Measurements from ENCODE around the gene CHST11. TPM values are rescaled to one million over a fixed set of nuclear protein-coding genes. Genes with fewer than 3 reads are reported as not detected.

Gene CHST11
- total RNA-seq, 1 experiment from 2014 or later, result 1.1 TPM

- Histone ChIP-seq H3K36me3 (ENCODE audit: insufficient read depth, low read length, poor library complexity, severe bottlenecking) (no peaks in the 10 kb centered on the region), H3K27ac (ENCODE audit: low read depth, low read length, poor library complexity, severe bottlenecking) (no peak overlapping the region), H3K4me3 (ENCODE audit: low read depth, low read length, poor library complexity, severe bottlenecking) (no peak overlapping the region), H3K4me1 (ENCODE audit: insufficient read depth, low read length, poor library complexity, severe bottlenecking) (no peaks in the 10 kb centered on the region), H3K27me3 (replicated peaks; ENCODE audit: insufficient read depth, low read depth, low read length, poor library complexity) (no peaks in the 10 kb centered on the region), H3K9me3 (ENCODE audit: low read depth, low read length, poor library complexity, severe bottlenecking) (no peaks in the 10 kb centered on the region)
- no peak for TF ChIP-seq EZH2 (IDR thresholded peaks at IDR 0.05; ENCODE audit: borderline replicate concordance, low read depth, low read length, poor library complexity, severe bottlenecking)
- TF ChIP-seq CTCF (conservative IDR thresholded peaks at IDR 0.05; ENCODE audit: low read depth, low read length), result no peak
- intact Hi-C loops (cut with micrococcal nuclease; ENCODE audit: unreplicated experiment), result loop anchor here (10.0 kb wide), 1 partner anchor 450 kb away; no protein-coding TSS in a partner anchor
- BruUV-seq (replicated peaks), result no TSS peak
- ChIA-PET CTCF (no interaction called here), POLR2A (ENCODE audit: low non-redundant PET) (no interaction called here)
- no peak for DNase-seq (ENCODE audit: low spot score)
Observed at GRCh38 chr12:104654665-104655609, 198.2 kb downstream of the CHST11 start.

DNA sequence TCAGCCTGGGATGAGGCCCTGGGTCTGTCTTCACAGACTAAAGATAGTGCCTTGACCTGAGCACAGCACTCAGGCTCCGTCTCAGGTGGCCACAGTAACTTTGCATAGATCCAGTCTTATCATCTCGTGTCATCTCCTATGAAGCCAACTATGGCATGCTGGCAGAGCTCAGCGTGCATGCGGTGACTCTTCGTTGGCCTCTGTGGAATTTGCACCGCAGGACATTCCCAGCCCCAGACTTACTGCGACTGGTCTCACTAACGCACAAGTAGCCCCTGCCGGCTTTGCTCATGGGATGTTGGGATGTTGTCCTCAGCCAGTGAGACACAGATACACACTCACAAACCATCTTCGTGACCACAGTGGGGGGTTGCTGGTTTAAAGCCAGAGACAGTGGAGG lies 199.6 kb downstream of the CHST11 start:
- intact Hi-C loops (cut with micrococcal nuclease; ENCODE audit: unreplicated experiment), result loop anchor here (10.0 kb wide), 1 partner anchor 452 kb away; no protein-coding TSS in a partner anchor
- no peak overlapping the region for H3K4me3 ChIP-seq (ENCODE audit: low read depth, low read length, poor library complexity, severe bottlenecking)
- H3K27ac ChIP-seq (ENCODE audit: low read depth, low read length, poor library complexity, severe bottlenecking), result no peak overlapping the region
- TF ChIP-seq EZH2 (IDR thresholded peaks at IDR 0.05; ENCODE audit: borderline replicate concordance, low read depth, low read length, poor library complexity, severe bottlenecking) (no peak), CTCF (conservative IDR thresholded peaks at IDR 0.05; ENCODE audit: low read depth, low read length) (no peak)
- H3K27me3 ChIP-seq (replicated peaks; ENCODE audit: insufficient read depth, low read depth, low read length, poor library complexity), result no peaks in the 10 kb centered on the region
- no peak for DNase-seq (ENCODE audit: low spot score)
- no peaks in the 10 kb centered on the region for H3K36me3 ChIP-seq (ENCODE audit: insufficient read depth, low read length, poor library complexity, severe bottlenecking)
- ChIA-PET POLR2A (ENCODE audit: low non-redundant PET) (no interaction called here), CTCF (no interaction called here)
- H3K9me3 ChIP-seq (ENCODE audit: low read depth, low read length, poor library complexity, severe bottlenecking), result no peaks in the 10 kb centered on the region
- no TSS peak for BruUV-seq (replicated peaks)
- H3K4me1 ChIP-seq (ENCODE audit: insufficient read depth, low read length, poor library complexity, severe bottlenecking), result no peaks in the 10 kb centered on the region

DNA sequence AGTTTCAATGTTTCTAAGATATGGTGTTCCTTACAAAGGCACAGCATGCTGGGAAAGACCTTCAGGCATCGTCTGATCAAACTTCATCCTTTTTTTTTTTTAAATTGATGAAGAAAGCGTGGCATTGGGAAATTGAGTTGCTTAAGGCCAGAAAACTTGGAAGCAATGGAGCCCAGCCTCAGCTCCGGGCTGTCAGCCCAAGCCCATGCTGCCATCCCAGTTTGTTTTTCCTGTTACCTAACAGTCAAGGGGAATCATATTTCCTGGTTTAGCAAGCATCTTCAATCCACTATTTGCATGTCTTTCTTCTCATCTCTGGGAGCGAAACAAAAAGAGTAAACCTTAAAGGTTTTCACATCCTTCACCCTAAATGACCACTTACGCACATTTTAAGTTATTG lies 200.2 kb downstream of the CHST11 start:
- BruUV-seq (replicated peaks), result no TSS peak
- TF ChIP-seq EZH2 (IDR thresholded peaks at IDR 0.05; ENCODE audit: borderline replicate concordance, low read depth, low read length, poor library complexity, severe bottlenecking) (no peak), CTCF (conservative IDR thresholded peaks at IDR 0.05; ENCODE audit: low read depth, low read length) (no peak)
- intact Hi-C loops (cut with micrococcal nuclease; ENCODE audit: unreplicated experiment), result loop anchor here (10.0 kb wide), 1 partner anchor 452 kb away; no protein-coding TSS in a partner anchor
- Histone ChIP-seq H3K27me3 (replicated peaks; ENCODE audit: insufficient read depth, low read depth, low read length, poor library complexity) (no peaks in the 10 kb centered on the region), H3K27ac (ENCODE audit: low read depth, low read length, poor library complexity, severe bottlenecking) (no peak overlapping the region), H3K4me1 (ENCODE audit: insufficient read depth, low read length, poor library complexity, severe bottlenecking) (no peaks in the 10 kb centered on the region), H3K9me3 (ENCODE audit: low read depth, low read length, poor library complexity, severe bottlenecking) (no peaks in the 10 kb centered on the region), H3K4me3 (ENCODE audit: low read depth, low read length, poor library complexity, severe bottlenecking) (no peak overlapping the region), H3K36me3 (ENCODE audit: insufficient read depth, low read length, poor library complexity, severe bottlenecking) (no peaks in the 10 kb centered on the region)
- no peak for DNase-seq (ENCODE audit: low spot score)
- ChIA-PET CTCF (no interaction called here), POLR2A (ENCODE audit: low non-redundant PET) (no interaction called here)

All from A673 (cell line).